Neutrophil (primary cell): Measurements from ENCODE around the gene BCAS3.

Source experiments
- H3K27ac ChIP-seq: fragments of 200-600 bp; sonication (generic); 2 replicates; pipeline ENCODE4 v1.5.1; 2016; ENCODE audit warnings: mild to moderate bottlenecking, moderate library complexity
- H3K27me3 ChIP-seq: fragments of 200-600 bp; sonication (generic); 2 replicates; pipeline ENCODE4 v1.6.0; 2016; ENCODE audit warnings: mild to moderate bottlenecking
- H3K36me3 ChIP-seq: fragments of 200-600 bp; sonication (generic); 2 replicates; pipeline ENCODE4 v1.5.1; 2017
- H3K4me1 ChIP-seq, 2 experiments: fragments of 200-600 bp in 1 of 2; sonication (generic) in 1 of 2; 1 replicate in 1 of 2; 2 replicates in 1 of 2; pipeline versions ENCODE4 v1.5.1 to v1.6.1; 2013 to 2016; ENCODE audit warnings: low read depth in 1 of 2, low read length in 1 of 2, mild to moderate bottlenecking in 1 of 2, moderate library complexity in 1 of 2; ENCODE audit not compliant: control insufficient read depth in 1 of 2, insufficient read depth in 1 of 2
- H3K4me3 ChIP-seq, 2 experiments: fragments of 200-600 bp in 1 of 2; sonication (generic) in 1 of 2; 1 replicate in 1 of 2; 2 replicates in 1 of 2; pipeline ENCODE4 v1.5.1; 2013 to 2016; ENCODE audit warnings: low read depth in 1 of 2, low read length in 1 of 2, mild to moderate bottlenecking in 1 of 2, moderate library complexity in 1 of 2
- H3K9me3 ChIP-seq: fragments of 200-600 bp; sonication (generic); 2 replicates; pipeline ENCODE4 v1.5.1; 2016
- TF ChIP-seq, protein P1 (sequence below): fragments of 200-600 bp; sonication (generic); IDR thresholded peaks from 2 replicates; pipeline ENCODE4 v1.5.1; 2016; ENCODE audit warnings: antibody characterized with exemption

Gene BCAS3

DNA sequence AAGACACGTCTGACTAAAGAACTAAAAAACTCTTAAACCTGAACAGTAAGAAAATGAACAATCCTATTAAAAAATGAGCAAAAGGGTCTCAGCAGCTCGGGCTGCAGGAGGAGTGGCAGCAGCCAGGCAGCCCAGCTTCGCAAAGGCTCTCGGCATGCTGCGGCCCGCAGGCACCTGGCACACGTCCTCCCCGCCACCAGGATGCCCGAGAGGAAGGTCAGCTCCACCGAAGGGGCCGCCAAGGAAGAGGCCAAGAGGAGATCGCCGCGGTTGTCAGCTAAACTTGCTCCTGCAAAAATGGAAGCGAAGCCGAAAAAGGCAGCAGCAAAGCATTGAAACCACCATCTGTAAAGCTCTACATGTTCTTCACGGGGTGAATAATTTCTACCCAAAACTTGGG lies 173.5 kb downstream of the BCAS3 start:
- Histone ChIP-seq H3K4me3 (no peak overlapping the region), H3K27ac (no peak overlapping the region)
- TF ChIP-seq, protein P1, sequence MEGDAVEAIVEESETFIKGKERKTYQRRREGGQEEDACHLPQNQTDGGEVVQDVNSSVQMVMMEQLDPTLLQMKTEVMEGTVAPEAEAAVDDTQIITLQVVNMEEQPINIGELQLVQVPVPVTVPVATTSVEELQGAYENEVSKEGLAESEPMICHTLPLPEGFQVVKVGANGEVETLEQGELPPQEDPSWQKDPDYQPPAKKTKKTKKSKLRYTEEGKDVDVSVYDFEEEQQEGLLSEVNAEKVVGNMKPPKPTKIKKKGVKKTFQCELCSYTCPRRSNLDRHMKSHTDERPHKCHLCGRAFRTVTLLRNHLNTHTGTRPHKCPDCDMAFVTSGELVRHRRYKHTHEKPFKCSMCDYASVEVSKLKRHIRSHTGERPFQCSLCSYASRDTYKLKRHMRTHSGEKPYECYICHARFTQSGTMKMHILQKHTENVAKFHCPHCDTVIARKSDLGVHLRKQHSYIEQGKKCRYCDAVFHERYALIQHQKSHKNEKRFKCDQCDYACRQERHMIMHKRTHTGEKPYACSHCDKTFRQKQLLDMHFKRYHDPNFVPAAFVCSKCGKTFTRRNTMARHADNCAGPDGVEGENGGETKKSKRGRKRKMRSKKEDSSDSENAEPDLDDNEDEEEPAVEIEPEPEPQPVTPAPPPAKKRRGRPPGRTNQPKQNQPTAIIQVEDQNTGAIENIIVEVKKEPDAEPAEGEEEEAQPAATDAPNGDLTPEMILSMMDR = no peak

DNA sequence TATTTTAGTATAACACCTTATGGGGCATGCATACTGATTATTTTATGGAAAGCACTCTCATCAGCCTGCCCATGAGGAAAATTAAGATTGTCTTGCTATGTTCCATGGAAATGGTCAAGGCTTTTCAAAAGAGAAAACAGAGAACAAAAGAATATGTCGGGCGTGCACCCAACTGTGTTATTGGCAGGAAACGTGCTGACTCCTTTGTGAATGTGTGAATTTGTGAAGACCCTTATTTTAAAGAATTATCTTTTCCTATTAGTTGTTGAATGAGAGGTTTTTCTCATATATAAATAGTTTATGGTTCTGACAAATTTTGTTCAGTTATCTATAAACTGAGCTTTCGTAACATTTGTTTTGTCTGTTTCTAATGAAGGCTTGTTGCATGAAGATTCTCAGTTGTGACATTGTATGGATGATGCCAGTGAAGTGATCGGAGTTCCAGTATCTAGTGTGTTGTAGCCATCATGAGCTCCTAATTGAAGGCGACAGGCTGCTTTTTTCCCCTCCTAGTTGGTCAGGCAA lies 180.0 kb downstream of the BCAS3 start:
- Histone ChIP-seq H3K9me3 (no peaks in the 10 kb centered on the region), H3K27me3 (no peaks in the 10 kb centered on the region), H3K27ac (no peak overlapping the region), H3K36me3 (no peaks in the 10 kb centered on the region), H3K4me3 (no peak overlapping the region), H3K4me1 (no peaks in the 10 kb centered on the region)
- TF ChIP-seq, protein P1 = no peak

More for the DNA sequence above, 173.5 kb downstream of the BCAS3 start:
- Histone ChIP-seq H3K9me3 (no peaks in the 10 kb centered on the region), H3K4me1 (no peaks in the 10 kb centered on the region), H3K27me3 (no peaks in the 10 kb centered on the region), H3K36me3 (no peaks in the 10 kb centered on the region)

DNA sequence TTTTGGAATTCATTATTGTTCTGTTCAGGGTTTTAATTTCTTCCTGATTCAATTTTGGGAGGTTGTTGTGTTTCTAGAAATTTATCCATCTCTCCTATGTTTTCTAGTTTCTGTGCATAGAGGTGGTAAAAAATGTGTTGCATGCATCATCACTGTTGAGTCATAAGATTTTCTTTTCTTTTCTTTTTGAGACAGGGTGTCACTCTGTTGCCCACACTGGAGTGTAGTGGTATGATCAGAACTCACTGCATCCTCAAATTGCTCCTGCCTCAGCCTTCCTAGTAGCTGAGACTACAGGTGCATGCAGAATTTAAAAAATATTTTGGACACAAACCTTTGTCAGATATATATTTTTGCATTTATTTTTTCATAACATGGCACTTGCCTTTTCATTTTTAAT lies 184.8 kb downstream of the BCAS3 start:
- Histone ChIP-seq H3K9me3 (no peaks in the 10 kb centered on the region), H3K4me1 (peaks cover 8 to 10% of the 10 kb centered on the region in 2 experiments), H3K27ac (no peak overlapping the region), H3K36me3 (no peaks in the 10 kb centered on the region), H3K4me3 (no peak overlapping the region), H3K27me3 (no peaks in the 10 kb centered on the region)
- TF ChIP-seq, protein P1 = no peak

DNA sequence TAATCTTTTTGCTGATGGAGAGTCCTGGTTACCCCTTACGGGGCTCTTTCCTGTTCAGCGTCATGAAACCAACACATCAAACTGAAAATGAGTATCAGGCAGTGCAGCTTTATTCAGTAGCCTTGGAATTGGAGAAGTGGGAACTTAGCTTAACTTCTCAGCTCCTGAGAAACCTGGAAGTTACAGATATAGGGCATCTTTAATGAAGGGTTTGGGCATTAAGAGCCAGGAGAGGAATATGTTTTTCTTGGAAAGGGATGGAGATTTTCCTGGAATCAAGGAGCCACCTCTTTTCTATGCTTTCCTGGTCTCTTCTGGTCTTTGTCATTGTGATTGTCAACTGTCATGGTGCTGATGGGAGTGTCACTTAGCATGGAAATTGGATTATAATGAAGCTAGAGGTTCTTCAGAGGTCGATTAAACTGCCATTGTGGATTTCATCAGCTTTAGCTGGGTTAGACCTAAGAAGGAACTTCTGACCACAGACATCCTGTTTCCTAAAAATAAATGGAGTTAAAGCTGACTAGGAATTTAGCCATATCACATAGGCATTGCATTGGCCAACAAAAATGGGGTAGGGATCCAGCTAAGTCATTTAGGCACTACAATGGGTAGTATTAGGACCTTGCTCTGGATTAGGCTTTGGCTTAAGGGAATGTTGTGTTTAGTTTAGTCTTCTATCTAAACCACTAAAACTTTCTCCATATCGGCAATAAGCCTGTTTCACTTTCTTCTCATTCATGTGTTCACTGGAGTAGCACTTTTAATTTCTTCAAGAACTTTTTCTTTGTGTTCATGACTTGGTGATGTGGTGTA lies 186.4 kb downstream of the BCAS3 start:
- no peaks in the 10 kb centered on the region for H3K9me3 ChIP-seq
- TF ChIP-seq, protein P1 = no peak
- no peak overlapping the region for H3K27ac ChIP-seq
- H3K4me3 ChIP-seq = no peak overlapping the region
- H3K4me1 ChIP-seq = peaks cover 8 to 10% of the 10 kb centered on the region in 2 experiments
- H3K36me3 ChIP-seq = no peaks in the 10 kb centered on the region
- H3K27me3 ChIP-seq = no peaks in the 10 kb centered on the region

DNA sequence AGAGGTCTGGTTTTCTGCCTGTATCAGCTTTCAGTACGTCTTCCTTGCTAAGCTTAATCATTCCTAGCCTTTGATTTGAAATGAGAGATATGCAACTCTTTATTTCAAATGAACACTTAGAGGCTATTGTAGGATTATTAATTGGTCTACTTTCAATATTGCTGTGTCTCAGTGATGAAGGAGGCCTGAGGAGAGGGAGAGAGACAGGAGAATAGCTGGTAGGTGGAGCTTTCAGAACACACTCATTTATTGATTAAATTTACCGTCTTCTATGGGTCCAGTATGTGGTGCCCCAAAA lies 187.0 kb downstream of the BCAS3 start:
- TF ChIP-seq, protein P1 = no peak
- Histone ChIP-seq H3K27ac (no peak overlapping the region), H3K4me3 (no peak overlapping the region), H3K36me3 (no peaks in the 10 kb centered on the region), H3K4me1 (peaks cover 8 to 10% of the 10 kb centered on the region in 2 experiments), H3K27me3 (no peaks in the 10 kb centered on the region), H3K9me3 (no peaks in the 10 kb centered on the region)
